Activated naive CD8-positive, alpha-beta T cell treated with anti-CD3 and anti-CD28 coated beads, Interleukin-2, amount 10 ng/mL, durations not matched to agents 7 days and 5 days (primary cell): ENCODE results near the gene ART4. TPM values are rescaled to one million over a fixed set of nuclear protein-coding genes. Genes with fewer than 3 reads are reported as not detected.

Experiments
- ATAC-seq: fragments of 150-1000 bp; cut with Tn5 transposase; one replicate; pipeline ENCODE4 v1.10.0; 2021; ENCODE audit warnings: low read depth, moderate library complexity
- POLR2A ChIA-PET: fragments of 350-600 bp; sonication (Branson Sonifier 250); formaldehyde crosslinking; loops from one replicate; lab custom pipeline; 2021; ENCODE audit warnings: antibody characterized with exemption; lab: Charles Lee
- DNase-seq: peaks from one replicate; pipeline ENCODE4 v3.0.0; 2021
- H3K27ac Mint-ChIP-seq: one replicate; pipeline ENCODE4 v1.8.0; 2022; ENCODE audit warnings: mild to moderate bottlenecking, mixed read lengths
- H3K27me3 Mint-ChIP-seq: one replicate; pipeline ENCODE4 v1.8.0; 2022; ENCODE audit warnings: mild to moderate bottlenecking, moderate library complexity, mixed read lengths
- H3K36me3 Mint-ChIP-seq: one replicate; pipeline ENCODE4 v1.8.0; 2021; ENCODE audit warnings: mild to moderate bottlenecking, mixed read lengths
- H3K4me1 Mint-ChIP-seq: one replicate; pipeline ENCODE4 v1.8.0; 2021; ENCODE audit warnings: mixed read lengths
- H3K4me3 Mint-ChIP-seq: one replicate; pipeline ENCODE4 v1.8.0; 2022; ENCODE audit warnings: mild to moderate bottlenecking, moderate library complexity, mixed read lengths
- H3K9me3 Mint-ChIP-seq: one replicate; pipeline ENCODE4 v1.8.0; 2021; ENCODE audit warnings: mixed read lengths
- total RNA-seq, 2 experiments: library from RNA; stranded (reverse); gene quantifications; one replicate each; pipeline ENCODE4 v1.2.3, GENCODE V29; 2021

ART4 gene
- total RNA-seq, 2 experiments from 2014 or later: not detected

- Mint-ChIP-seq H3K9me3 (no peaks in the 10 kb centered on the region), H3K4me3 (no peak overlapping the region), H3K36me3 (peaks cover 15% of the 10 kb centered on the region), H3K27ac (no peak overlapping the region), H3K4me1 (peaks cover 18% of the 10 kb centered on the region), H3K27me3 (no peaks in the 10 kb centered on the region)
- ATAC-seq (no peak), DNase-seq (no peak)
- POLR2A ChIA-PET: interaction anchor here (1.6 to 2.8 kb wide), 2 partner anchors 11 to 22 kb away, joined by 5 to 31 read pairs; partner anchors contain the start of genes C12orf60 and WBP11
Observed at GRCh38 chr12:14781563-14781962, 61.8 kb downstream of the ART4 start.

GRCh38 chr12:14780859-14781258, 62.5 kb downstream of the ART4 start:
- Mint-ChIP-seq H3K36me3 (peaks cover 14% of the 10 kb centered on the region), H3K27me3 (no peaks in the 10 kb centered on the region), H3K4me1 (peaks cover 25% of the 10 kb centered on the region), H3K9me3 (no peaks in the 10 kb centered on the region), H3K27ac (no peak overlapping the region), H3K4me3 (peak overlapping the region; percentile 0)
- ATAC-seq (no peak), DNase-seq (no peak)
- POLR2A ChIA-PET: interaction anchor here (1.6 to 2.8 kb wide), 2 partner anchors 10 to 22 kb away, joined by 5 to 31 read pairs; partner anchors contain the start of genes C12orf60 and WBP11

GRCh38 chr12:14779834-14780233, 63.5 kb downstream of the ART4 start:
- Mint-ChIP-seq H3K4me1 (peaks cover 30% of the 10 kb centered on the region), H3K36me3 (peaks cover 11% of the 10 kb centered on the region), H3K27ac (no peak overlapping the region), H3K27me3 (no peaks in the 10 kb centered on the region), H3K9me3 (no peaks in the 10 kb centered on the region), H3K4me3 (no peak overlapping the region)
- ATAC-seq: no peak
- no peak for DNase-seq
- POLR2A ChIA-PET: interaction anchor here (0.7 to 2.8 kb wide), 2 partner anchors 9 kb away, joined by 4 to 31 read pairs; a partner anchor contains a TSS

DNA sequence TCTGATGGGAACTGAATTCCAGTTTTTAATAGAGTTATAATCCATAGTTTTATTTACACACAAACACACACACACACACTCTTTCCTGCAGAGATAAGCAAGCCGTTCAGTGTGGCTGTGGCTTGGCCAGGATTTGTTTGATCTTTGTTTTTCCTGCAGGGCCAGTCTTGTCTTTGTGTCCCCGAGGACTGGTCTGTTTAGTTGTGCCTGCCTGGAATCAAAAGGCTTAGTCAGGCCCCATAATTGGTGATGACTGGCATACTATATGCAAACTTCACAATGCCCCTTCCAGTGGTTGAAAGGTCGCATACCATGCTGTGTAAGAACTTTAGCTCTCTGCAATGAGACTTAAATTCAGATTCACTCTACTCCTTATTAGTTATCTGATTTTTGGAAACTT, 66.1 kb downstream of the ART4 start:
- Mint-ChIP-seq H3K36me3 (no peaks in the 10 kb centered on the region), H3K9me3 (no peaks in the 10 kb centered on the region), H3K27me3 (no peaks in the 10 kb centered on the region), H3K4me1 (peaks cover 34% of the 10 kb centered on the region), H3K27ac (no peak overlapping the region), H3K4me3 (no peak overlapping the region)
- POLR2A ChIA-PET: no interaction called here
- ATAC-seq (no peak), DNase-seq (no peak)

DNA sequence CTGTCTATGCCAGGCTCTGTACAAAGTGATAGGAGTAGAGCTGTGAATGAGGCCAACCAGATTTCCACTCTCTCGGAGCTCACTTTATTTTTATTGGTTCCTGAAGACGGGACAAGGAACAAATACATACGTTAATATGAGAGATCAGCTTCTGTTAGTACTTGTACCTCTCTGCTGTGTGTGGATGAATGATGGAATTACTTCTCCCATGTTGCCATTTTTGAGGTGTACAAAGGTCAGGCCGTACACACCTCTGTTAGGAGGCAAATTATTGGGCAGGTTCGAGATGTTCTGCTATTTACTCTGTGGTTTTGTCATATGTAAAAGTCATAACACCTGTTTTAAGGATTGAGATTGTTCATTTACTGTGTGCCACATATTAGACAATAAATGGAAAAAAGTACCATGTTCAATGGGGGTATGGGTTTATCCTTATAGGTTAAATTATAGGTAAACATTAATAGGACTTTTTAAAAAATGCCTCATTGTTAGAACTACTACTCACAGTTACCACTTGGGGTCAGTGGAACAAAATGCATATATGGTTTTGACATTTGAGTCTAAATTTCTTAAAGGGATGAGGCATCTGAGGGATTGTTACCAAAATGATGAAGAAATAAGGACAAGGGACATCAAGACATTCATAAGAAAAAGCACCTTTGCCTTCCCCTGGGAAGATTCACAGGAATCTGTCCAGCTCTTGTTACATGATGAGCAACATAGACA, 66.9 kb downstream of the ART4 start:
- DNase-seq: no peak
- Mint-ChIP-seq H3K27me3 (no peaks in the 10 kb centered on the region), H3K36me3 (no peaks in the 10 kb centered on the region), H3K27ac (no peak overlapping the region), H3K9me3 (no peaks in the 10 kb centered on the region), H3K4me1 (peaks cover 37% of the 10 kb centered on the region), H3K4me3 (peak overlapping the region; percentile 94)
- POLR2A ChIA-PET: interaction anchor here (0.9 to 8.4 kb wide), 3 partner anchors 27 to 359 kb away, joined by 3 to 186 read pairs (median 55); partner anchors contain the start of genes ARHGDIB, C12orf60 and WBP11
- no peak for ATAC-seq

DNA sequence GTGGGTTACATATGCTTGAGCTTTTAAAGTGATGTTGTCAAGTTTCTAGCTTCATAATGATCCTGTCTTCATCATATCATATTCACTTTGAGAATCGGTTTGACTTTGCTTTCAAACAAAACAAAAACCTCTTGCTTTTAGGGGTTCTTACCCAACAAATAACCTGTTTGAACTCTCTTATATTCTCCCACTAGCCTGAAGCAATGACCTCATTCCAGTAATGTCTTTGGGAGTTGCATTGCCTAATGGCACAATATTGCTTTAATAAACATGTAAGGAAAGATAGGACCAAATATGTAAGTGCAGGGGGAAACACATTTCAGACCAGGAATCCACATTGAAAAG, 67.7 kb downstream of the ART4 start:
- Mint-ChIP-seq H3K36me3 (no peaks in the 10 kb centered on the region), H3K27ac (peak overlapping the region; percentile 97), H3K4me3 (peak overlapping the region; percentile 94), H3K4me1 (peaks cover 39% of the 10 kb centered on the region), H3K27me3 (no peaks in the 10 kb centered on the region), H3K9me3 (no peaks in the 10 kb centered on the region)
- no peak for DNase-seq
- POLR2A ChIA-PET: interaction anchor here (0.9 to 8.4 kb wide), 6 partner anchors 8 to 358 kb away, joined by 3 to 186 read pairs (median 8); partner anchors contain the start of genes ARHGDIB, C12orf60 and WBP11
- ATAC-seq: no peak

Other genes with a start within 250 kb of the ART4 start
- not detected for gene GUCY2C, start 146.9 kb downstream of the ART4 start, total RNA-seq
- gene WBP11, start 40.0 kb downstream of the ART4 start, total RNA-seq: 10 to 100 TPM; 90.9 to 98.0 TPM
- gene C12orf60, start 39.9 kb downstream of the ART4 start, total RNA-seq: 1 to 10 TPM; 1.3 to 1.6 TPM
- not detected for gene SMCO3, start 29.3 kb downstream of the ART4 start, total RNA-seq
- gene MGP, start 42.3 kb upstream of the ART4 start, total RNA-seq: under 1 TPM; 0.44 to 0.60 TPM
- gene ERP27, start 95.0 kb upstream of the ART4 start, total RNA-seq: 10 to 100 TPM; 10.1 to 11.8 TPM
- gene ARHGDIB, start 118.1 kb upstream of the ART4 start, total RNA-seq: 1,000 to 10,000 TPM; 1,212 to 1,244 TPM
- gene PDE6H, start 129.5 kb upstream of the ART4 start, total RNA-seq: not detected